Limb (tissue), 2 donors: ENCODE measurements around the gene EHBP1.
A peak's percentile ranks its signal among the peaks of the same experiment; 100 is the strongest.
"Not testable (repeated sequence)": the region's sequence is repeated elsewhere in the genome, so short reads cannot be mapped to it uniquely, and the experiment has no call there.

ENCODE experiments used
- DNase-seq, 2 donors: peaks; one replicate each; pipeline ENCODE4 v3.0.0-alpha.2; 2016; ENCODE audit errors: extremely low spot score in 2 of 2

EHBP1 gene

GRCh38 chr2:63012541-63012940, 307.0 kb downstream of the EHBP1 start:
- peak in 1 of 2 donors; percentile 45 for DNase-seq

- DNase-seq, result no peak
Measured at GRCh38 chr2:63013438-63013837, 307.9 kb downstream of the EHBP1 start.

- DNase-seq, result no peak
Measured at GRCh38 chr2:63015389-63015788, 309.9 kb downstream of the EHBP1 start.

DNA sequence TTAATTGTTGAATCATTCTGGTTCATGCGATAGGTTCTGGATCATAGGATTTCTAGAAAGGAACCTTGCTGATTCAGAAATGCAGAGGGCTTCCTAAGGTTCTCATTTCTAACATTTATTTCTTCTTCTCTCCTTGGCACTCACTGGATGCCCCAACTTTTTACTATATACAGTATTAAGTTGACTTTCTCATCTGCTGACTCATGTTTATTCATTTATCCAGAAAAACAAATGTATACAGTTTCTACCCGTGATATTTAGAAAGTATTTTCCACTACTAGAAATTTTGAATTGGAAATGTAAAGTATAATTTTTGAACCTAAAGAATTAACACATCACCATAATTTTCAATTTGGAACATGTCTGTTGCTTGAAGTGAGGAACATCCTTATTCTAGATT, 312.9 kb downstream of the EHBP1 start:
- DNase-seq, result no peak

DNA sequence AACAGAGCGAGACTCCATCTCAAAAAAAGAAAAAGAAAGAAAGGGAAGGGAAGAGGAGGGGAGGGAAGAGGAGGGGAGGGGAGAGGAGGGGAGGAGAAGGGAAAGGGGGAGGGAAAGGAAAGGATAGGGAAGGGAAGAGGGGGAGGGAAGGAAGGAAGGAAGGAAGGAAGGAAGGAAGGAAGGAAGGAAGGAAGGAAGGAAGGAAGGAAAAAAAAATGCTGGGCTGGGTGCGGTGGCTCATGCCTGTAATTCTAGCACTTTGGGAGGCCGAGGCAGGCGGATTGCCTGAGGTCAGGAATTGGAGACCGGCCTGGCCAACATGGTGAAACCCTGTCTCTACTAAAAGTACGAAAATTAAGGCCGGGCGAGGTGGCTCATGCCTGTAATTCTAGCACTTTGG, 314.2 kb downstream of the EHBP1 start:
- not testable (repeated sequence) for DNase-seq

DNA sequence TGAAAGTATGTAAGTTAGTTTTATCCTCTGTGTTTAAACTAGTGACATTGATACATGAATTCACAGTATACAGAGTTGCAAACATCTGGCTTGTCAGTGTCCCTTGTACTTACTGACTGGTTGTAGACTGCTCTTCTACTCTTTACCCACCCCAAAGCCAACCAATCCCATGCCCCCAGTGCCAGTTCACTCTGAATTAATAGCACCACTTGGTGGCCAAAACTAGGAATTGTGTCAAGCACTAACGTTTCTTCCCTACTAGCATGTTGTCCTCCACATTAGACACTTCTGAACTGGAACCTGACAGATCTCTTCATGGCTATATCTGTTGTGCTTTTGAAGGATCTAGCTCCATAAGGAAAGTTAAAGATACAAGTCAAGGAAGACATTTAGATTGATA, 317.9 kb downstream of the EHBP1 start:
- DNase-seq, result no peak

DNA sequence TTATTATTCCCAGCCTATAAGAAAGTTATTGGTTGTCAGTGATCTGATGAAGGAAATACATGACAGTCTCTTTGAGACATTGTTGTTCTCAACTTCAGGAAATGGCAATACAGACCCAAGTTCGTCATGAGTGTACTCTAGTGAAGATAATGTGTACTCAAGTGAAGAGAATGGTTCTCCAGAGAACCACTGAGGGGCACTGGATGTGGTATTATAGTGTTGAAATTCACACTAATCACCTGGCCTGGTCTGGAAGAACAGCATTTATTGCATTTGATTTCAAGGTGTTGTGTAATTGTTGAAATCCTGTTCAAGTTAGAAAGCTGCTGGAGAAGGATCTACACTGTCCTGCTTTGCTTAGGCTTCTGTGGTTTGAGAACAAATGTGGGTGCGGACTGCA, 321.7 kb downstream of the EHBP1 start:
- no peak for DNase-seq

DNA sequence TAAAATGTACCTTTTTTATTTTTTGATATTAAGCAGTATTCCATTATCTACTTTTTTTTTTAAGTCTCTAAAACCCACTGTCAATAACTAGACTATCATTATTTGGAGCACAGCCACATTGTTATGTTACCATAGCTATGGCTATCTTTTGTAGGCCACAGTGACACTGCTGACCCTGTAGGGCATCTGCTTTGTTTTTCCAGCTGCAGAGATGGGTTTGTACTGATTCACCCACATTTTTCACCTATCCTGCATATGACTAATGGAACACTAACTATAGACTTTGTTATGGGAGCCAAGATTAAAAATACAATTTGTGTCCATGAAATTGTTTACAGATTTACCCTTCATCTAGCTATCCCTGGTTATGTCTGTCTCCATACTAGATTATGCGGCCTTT, 323.5 kb downstream of the EHBP1 start:
- no peak for DNase-seq

GRCh38 chr2:63034526-63034925, 329.0 kb downstream of the EHBP1 start:
- DNase-seq, result no peak

- DNase-seq, result no peak
Measured at GRCh38 chr2:63035169-63035568, 329.7 kb downstream of the EHBP1 start.

DNA sequence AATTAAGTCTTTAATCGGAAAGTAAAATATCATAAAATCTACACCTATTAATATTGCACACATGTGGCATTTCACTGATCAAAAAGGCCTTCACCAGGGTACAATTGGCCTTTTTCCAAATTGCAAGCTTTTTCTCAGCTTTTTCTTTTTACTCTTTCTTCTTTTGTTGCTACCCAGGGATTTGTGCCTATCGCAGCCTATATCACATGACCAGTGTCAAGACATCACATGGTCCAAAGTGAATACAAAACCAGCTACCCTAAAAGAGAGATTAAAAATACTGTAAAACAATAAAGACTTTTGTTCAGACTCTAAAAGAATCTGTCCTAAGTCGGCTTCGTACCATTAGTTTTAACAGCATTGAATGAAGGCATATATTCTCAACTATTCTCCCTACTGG, 330.1 kb downstream of the EHBP1 start:
- DNase-seq, result no peak

- DNase-seq, result no peak
Measured at GRCh38 chr2:63038034-63038433, 332.5 kb downstream of the EHBP1 start.

GRCh38 chr2:63040586-63040985, 335.1 kb downstream of the EHBP1 start:
- DNase-seq, result no peak

- no peak for DNase-seq
Measured at GRCh38 chr2:63041592-63041991, 336.1 kb downstream of the EHBP1 start.

DNA sequence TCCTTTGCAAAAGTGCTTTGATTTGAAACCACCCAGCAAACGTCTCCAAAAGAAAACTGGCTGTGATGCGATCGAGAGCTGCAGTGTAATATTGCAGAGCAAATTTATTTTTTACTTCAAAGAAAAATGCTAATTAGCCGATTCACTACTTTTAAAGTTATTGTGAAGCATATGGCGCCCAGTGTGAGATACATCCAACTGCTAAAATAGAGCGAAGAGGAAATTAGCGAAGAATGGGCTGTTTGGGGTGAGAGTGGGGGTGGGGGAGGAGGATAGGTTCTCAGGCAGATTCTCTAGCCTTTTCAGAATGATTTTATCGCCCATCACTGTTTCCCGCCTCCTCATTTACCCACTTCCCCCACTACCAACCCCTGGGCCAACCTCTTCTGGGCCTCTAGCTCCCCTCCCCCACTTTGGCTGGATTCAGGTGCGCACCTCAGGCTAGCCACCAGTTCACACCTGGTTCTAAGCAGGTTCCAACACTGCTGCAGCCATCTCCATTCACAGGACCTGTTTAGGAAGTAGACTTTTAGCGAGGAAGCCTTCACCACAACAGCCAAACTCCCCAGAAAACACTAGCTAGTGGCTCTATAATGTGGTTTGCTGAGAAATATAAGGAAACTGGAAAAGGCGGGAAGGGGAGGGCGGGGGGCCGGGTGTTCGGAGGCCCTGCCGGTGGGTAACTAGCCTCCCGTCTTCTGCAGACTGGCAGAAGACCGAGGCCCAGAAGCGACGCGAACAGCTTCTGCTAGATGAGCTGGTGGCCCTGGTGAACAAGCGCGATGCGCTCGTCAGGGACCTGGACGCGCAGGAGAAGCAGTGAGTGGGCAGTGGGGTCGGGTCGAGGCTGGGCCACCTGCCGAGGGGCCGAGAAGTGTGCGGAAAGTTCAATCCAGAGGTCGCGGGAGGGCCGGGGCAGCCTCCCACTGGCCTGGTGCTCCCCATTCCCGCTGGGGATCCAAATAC, 339.1 kb downstream of the EHBP1 start:
- peak in 1 of 2 donors; percentile 30 for DNase-seq

GRCh38 chr2:63046552-63046951, 341.0 kb downstream of the EHBP1 start:
- DNase-seq, result no peak

GRCh38 chr2:63046961-63047320, 341.4 kb downstream of the EHBP1 start:
- DNase-seq, result no peak

DNA sequence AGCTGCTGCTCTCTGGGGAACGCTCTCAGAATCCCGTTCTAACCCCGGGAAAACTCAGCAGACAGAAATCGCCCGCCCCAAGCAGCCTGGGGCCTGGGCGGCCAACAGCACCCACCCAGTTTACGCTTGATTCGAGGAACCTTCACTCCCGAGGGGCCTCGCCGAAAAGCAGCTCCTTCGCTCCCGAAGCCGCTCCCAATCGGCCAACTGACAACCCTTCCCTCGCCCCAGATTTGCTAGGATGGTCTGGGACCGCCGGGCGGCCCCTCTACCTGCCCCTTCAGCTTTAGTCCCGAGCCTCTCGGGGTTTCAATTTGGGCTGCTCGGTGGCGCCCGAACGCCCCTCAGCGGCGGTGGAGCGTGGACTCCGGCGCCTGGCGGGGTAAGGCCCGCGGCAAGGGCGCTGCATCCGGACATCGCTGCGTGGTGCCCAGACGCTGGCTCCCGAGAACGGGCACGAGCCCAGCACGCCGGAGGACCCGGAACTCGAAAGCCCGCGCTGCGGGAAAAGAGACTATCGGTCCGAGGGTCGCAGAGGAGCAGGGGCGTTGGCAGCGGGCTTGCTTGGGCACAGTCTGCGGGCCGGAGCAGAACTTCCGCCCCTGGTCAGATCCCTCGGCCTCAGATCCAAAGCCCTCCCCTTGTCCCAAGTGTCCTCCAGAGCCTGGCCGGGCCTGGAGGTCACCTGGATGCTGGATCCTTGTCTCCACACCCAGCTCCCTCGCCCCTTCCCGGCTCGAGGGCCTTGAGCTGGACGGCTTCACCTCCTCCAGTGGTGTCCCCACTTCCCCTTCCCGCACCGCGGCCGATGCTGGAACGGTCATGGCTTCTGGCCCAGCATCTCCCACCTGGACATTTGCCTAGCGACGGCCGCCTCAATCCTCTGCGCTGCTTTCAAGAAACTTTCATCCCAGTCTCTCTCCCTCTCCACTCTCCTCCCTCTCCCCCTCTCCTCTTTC, 342.1 kb downstream of the EHBP1 start:
- peak in 1 of 2 donors; percentile 63 for DNase-seq

DNA sequence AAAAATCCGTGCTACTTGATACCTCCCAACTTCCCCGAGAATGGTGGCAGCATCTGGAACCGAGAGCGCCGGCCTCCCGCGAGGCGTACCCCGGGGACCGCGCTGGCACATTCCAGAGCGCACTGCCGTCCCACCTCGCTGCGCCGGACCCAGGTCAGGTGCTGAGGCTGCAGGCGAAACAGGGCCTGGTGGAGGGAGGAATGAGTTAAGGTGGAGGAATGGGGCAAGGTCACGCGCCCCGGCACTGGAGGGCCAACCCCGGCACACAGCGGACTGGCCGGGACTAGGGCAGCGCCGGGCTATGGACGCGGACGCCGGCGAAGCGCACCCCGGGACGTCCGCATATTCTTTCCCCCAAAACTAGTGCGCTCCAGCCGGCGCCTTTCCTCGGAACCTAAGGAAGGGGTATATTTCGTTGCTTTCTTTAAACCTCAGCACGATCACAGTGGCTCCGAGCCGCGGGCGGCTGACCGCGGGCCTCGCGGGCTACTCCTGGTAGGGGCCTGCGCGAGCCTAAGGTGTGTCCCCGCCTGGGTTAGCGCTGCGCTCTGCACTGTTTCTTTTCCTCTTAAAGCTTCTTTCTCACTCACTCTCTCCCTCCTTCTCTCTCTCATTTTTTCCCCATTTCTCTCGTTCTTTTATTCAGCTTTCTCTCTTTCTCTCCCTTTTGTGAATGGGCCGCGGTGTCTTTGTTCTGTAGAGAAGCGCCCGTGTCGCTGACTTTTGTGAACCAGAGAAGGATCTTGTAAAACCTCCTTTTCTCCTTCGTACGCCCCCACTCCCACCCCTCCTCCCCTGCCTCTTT, 343.1 kb downstream of the EHBP1 start:
- DNase-seq, result peak in 1 of 2 donors; percentile 67

DNA sequence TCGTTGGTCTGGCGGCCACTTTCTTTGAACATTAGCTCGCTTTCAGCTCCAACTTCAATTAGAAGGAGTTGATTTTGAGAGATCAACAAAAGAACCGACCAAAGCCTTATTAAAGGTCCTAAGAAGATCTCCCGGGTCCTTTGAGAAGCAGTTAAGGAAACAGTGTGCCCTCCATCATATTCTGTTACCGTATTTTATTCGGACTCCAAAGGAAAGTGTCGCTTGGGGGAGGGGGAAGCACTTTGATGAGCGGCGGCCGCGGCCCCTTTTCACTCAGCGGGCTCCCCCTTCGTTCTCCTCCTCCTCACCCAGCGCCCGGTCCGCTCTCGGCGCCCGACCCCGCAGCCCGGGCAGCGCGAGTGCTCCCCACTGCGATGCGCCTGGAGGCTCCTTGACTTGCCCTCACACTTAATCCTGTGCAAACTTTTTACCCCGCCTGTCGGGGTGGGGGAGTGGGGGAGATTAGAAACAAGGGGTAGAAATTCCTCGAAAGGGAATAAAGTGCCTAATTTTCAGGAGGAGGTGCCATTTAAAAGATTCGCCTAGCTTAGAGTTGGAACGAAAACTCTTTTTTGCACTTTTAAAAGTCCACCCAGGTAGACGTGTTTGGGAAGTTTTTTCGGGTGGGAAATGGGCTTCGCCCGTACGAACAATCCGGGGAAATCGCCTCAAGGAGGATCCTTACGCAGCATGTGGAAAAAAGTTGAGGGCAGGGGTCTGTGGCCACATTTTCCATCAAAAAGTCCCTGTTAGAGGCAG, 343.9 kb downstream of the EHBP1 start:
- peak in 1 of 2 donors; percentile 66 for DNase-seq

GRCh38 chr2:63049970-63050333, 344.4 kb downstream of the EHBP1 start:
- DNase-seq, result no peak
